ENCODE results near the gene CRELD2. TPM values are rescaled to one million over a fixed set of nuclear protein-coding genes. Genes with fewer than 3 reads are reported as not detected.

Gene CRELD2
- total RNA-seq, 1 donor from 2014 or later = 43.8 TPM

DNA sequence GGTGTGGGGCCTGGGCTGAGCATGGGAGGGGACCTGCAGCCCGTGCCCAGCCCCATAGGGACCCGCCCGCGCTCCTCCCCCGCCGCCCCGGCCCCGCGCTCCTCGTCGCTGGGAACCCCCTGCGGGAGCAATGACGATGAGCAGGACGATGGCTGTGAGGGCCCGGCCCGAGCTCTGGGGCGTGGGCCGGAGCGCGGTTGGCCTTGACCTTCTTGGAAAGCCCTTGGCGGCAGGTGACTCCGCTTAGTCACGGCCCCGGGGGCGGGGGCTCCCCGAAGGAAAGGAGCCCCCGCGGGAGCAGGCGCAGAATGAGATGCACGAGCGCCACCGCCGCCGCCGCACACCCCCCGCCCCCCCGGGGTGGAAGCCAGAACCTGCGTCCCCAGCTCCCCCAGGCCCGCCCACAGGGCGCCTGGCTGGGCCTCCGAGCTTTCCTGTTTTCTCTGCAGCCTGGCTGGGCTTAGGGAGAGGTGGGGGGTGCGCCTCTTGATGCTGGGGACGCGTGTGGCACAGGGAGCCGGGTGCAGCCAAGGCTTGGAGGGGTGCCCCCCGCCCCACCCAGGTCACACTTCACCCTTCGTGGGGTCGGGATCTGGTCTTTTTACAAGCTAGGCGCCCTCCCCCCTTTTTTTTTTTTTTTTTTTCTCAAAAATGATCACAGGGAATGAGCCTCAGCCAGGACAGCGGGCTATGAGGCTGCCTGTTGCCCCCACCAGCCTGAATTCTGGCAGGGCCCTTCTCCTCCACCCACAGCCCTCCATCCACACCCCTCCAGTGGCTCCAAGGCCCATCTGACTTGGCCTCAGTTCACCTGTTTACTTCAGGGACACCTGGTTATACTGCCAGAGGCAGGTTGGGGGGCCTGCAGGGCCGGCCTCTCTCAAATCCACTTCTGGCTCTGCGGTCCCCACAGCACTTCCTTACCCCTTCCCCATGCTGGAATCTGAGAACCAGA is 17.9 kb downstream of the CRELD2 start:
- peak overlapping the region; percentile 41 for H3K4me3 Mint-ChIP-seq
- H3K27me3 Mint-ChIP-seq (ENCODE audit: low read depth) = no peaks in the 10 kb centered on the region
- H3K4me1 Mint-ChIP-seq = peaks cover 25% of the 10 kb centered on the region
- TF ChIP-seq, protein P1, sequence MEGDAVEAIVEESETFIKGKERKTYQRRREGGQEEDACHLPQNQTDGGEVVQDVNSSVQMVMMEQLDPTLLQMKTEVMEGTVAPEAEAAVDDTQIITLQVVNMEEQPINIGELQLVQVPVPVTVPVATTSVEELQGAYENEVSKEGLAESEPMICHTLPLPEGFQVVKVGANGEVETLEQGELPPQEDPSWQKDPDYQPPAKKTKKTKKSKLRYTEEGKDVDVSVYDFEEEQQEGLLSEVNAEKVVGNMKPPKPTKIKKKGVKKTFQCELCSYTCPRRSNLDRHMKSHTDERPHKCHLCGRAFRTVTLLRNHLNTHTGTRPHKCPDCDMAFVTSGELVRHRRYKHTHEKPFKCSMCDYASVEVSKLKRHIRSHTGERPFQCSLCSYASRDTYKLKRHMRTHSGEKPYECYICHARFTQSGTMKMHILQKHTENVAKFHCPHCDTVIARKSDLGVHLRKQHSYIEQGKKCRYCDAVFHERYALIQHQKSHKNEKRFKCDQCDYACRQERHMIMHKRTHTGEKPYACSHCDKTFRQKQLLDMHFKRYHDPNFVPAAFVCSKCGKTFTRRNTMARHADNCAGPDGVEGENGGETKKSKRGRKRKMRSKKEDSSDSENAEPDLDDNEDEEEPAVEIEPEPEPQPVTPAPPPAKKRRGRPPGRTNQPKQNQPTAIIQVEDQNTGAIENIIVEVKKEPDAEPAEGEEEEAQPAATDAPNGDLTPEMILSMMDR (conservative IDR thresholded peaks at IDR 0.05) = no peak
- H3K9me3 Mint-ChIP-seq = no peaks in the 10 kb centered on the region
- no peaks in the 10 kb centered on the region for H3K36me3 Mint-ChIP-seq (ENCODE audit: low read depth)
- DNase-seq (ENCODE audit: low read depth, low spot score) = no peak
- no peak overlapping the region for H3K27ac Mint-ChIP-seq (ENCODE audit: unreplicated experiment)

DNA sequence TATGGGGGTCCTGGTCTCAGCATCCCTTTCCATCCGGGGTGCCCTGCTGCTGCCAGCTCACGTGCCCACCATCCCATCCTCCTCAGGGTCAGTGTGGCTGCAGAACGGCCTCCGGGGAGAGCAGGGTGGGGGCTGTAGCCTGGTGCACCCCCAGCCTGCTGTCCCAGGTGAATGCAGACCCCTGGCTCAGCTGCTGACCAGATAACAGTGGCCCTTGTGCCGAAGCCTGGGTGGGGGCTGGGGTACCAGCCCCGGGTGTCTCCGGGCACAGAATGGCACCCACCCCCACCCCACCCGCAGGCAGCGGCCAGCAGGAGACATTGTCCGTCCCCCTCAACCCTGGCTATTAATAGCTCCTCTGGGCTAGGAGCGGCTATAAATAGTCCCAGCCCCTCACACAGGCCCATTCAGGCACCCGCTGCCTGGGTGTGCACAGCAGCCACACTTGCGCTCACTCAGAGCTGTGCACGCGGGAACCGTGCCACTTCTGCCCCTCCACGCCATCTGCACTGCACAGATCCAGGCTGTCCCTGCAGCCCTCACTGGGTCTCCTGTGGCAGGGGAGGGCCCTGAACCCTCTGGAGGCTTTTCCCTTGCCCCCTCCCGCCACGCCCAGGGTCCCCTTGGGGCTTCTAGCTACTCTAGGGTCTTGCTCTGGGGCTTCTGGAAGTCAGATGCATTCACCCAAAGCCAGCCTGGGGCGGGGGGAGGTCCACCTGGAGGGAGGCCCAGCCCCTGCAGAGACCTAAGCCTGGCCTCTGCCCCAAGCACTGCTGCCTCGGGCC is 18.7 kb downstream of the CRELD2 start:
- H3K36me3 Mint-ChIP-seq (ENCODE audit: low read depth) = no peaks in the 10 kb centered on the region
- H3K4me1 Mint-ChIP-seq = peaks cover 25% of the 10 kb centered on the region
- H3K27me3 Mint-ChIP-seq (ENCODE audit: low read depth) = no peaks in the 10 kb centered on the region
- H3K4me3 Mint-ChIP-seq = peak overlapping the region; percentile 69
- DNase-seq (ENCODE audit: low read depth, low spot score) = no peak
- H3K9me3 Mint-ChIP-seq = no peaks in the 10 kb centered on the region
- peak overlapping the region; percentile 57 for H3K27ac Mint-ChIP-seq (ENCODE audit: unreplicated experiment)
- TF ChIP-seq, protein P1 (conservative IDR thresholded peaks at IDR 0.05) = no peak

DNA sequence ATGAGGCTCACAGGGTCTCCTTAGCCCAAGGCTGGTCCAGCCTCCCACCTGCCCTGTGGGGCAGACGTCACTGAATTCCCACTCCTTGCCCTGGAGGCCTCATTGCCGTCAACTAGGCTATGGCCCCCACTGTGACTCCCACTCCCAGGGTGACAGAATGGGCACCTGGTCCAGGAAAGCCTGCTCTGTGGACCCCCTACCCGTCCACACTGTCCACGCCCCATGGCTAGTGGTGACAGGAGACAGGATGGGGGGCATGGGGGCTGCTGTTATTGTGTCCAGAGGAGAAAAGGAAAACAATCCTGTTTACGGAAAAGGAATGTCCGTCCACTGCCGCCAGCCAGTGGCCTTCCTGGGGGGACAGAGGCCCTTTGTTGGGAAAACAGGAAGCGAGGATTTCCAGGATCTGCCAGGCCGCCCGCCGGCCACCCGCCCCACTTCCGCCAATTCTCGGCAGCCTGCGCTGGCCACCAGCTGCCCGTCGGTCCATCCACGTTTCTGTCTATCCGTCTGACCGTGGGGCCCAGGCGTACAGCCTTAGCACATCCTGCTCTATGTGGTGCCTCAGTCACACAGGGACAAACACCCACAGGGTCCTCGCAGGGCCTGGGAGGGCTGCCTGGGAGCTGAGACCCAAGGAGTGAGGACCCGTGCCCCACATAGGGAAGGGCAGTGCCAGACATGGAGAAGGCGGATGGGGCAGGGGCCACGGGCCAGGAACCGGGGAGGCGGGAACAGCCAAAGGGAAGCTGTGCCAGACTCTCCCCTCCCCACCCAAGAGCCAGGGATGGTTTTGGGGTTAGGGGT is 19.5 kb downstream of the CRELD2 start:
- Mint-ChIP-seq H3K27ac (ENCODE audit: unreplicated experiment) (peak overlapping the region; percentile 84), H3K9me3 (no peaks in the 10 kb centered on the region), H3K36me3 (ENCODE audit: low read depth) (no peaks in the 10 kb centered on the region), H3K4me3 (peak overlapping the region; percentile 54), H3K4me1 (peaks cover 25% of the 10 kb centered on the region), H3K27me3 (ENCODE audit: low read depth) (no peaks in the 10 kb centered on the region)
- TF ChIP-seq, protein P1 (conservative IDR thresholded peaks at IDR 0.05) = no peak
- no peak for DNase-seq (ENCODE audit: low read depth, low spot score)

DNA sequence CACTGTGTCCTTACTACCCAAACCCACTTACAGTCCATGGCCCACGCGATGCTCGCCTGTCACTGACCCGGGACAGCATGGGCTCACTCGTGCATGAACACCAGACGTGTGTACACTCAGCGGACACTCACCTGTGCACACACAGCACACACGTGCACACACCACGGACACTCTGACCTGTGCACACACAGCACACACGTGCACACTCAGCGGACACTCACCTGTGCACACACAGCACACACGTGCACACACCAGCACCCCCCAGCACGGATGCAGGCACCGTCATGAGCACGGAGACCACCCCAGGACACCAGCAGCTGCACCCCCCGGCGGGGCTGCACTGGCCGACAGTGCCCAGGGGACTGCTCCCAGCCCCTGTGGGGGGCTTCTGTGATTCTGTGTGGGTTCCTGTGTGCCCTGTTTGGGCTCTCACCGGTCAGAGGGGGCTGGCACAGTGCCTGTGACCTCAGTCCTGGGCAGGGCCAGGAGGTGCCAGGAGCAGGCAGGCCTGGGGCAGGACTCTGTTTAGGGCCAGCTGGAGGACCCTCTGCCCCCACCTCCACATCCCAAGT is 20.2 kb downstream of the CRELD2 start:
- no peak overlapping the region for H3K4me3 Mint-ChIP-seq

More for the DNA sequence above, 20.2 kb downstream of the CRELD2 start:
- H3K4me1 Mint-ChIP-seq = peaks cover 19% of the 10 kb centered on the region
- TF ChIP-seq, protein P1 (conservative IDR thresholded peaks at IDR 0.05) = no peak
- H3K36me3 Mint-ChIP-seq (ENCODE audit: low read depth) = no peaks in the 10 kb centered on the region
- no peak for DNase-seq (ENCODE audit: low read depth, low spot score)
- no peak overlapping the region for H3K27ac Mint-ChIP-seq (ENCODE audit: unreplicated experiment)
- H3K9me3 Mint-ChIP-seq = no peaks in the 10 kb centered on the region
- H3K27me3 Mint-ChIP-seq (ENCODE audit: low read depth) = no peaks in the 10 kb centered on the region

Data from neural crest cell (in vitro differentiated cells).